IMR-90 (cell line): ENCODE results near the gene WDR49. TPM values are rescaled to one million over a fixed set of nuclear protein-coding genes. Genes with fewer than 3 reads are reported as not detected.

Source experiments
- ATAC-seq: fragments of 200-7000 bp; cut with Tn5 transposase; 2 replicates; pipeline ENCODE4 v1.9.1; 2020; ENCODE audit warnings: low read depth, mild to moderate bottlenecking, moderate library complexity
- BruUV-seq: library from RNA; stranded (reverse); fragments of 400-500 nt; replicated peaks from 2 replicates; lab custom pipeline; 2021; lab: Mats Ljungman, UMichigan
- CTCF ChIA-PET: fragments of 300-600 bp; formaldehyde crosslinking; extraction: SDS; loops from one replicate; lab custom pipeline; 2021; ENCODE audit warnings: antibody characterized with exemption; lab: Yijun Ruan, JAX
- POLR2A ChIA-PET: fragments of 300-600 bp; sonication (Branson Sonifier 250); formaldehyde crosslinking; loops from one replicate; lab custom pipeline; 2022; ENCODE audit warnings: antibody characterized with exemption; ENCODE audit not compliant: unreplicated experiment; lab: Charles Lee
- DNase-seq: peaks from one replicate; pipeline ENCODE4 v3.0.0; 2013
- H2AFZ ChIP-seq: replicated peaks from 2 replicates; pipeline ENCODE3; 2013; ENCODE audit warnings: low read length, mild to moderate bottlenecking; ENCODE audit not compliant: poor library complexity
- H2AK5ac ChIP-seq: 2 replicates; pipeline ENCODE4 v1.6.1; 2013; ENCODE audit warnings: low read depth, low read length, inconsistent platforms
- H2AK9ac ChIP-seq: replicated peaks from 2 replicates; pipeline ENCODE3; 2013; ENCODE audit warnings: mild to moderate bottlenecking, low read depth, low read length, moderate library complexity; ENCODE audit not compliant: poor library complexity
- H2BK120ac ChIP-seq: 2 replicates; pipeline ENCODE4 v1.6.1; 2013; ENCODE audit warnings: low read depth, low read length, inconsistent platforms
- H2BK15ac ChIP-seq: 3 replicates; pipeline ENCODE4 v1.6.1; 2013; ENCODE audit warnings: low read depth, low read length, inconsistent platforms
- H2BK20ac ChIP-seq: 2 replicates; pipeline ENCODE4 v1.6.1; 2013; ENCODE audit warnings: low read depth, mild to moderate bottlenecking, inconsistent platforms, low read length, moderate library complexity
- H2BK5ac ChIP-seq: 2 replicates; pipeline ENCODE4 v1.6.1; 2013; ENCODE audit warnings: mild to moderate bottlenecking, low read depth, low read length, inconsistent platforms; ENCODE audit not compliant: poor library complexity, severe bottlenecking
- H3K14ac ChIP-seq: replicated peaks from 2 replicates; pipeline ENCODE4 v1.6.1; 2013; ENCODE audit warnings: low read depth, low read length, inconsistent platforms
- H3K18ac ChIP-seq: 2 replicates; pipeline ENCODE4 v1.6.1; 2013; ENCODE audit warnings: low read depth, low read length, control low read depth
- H3K23ac ChIP-seq: 2 replicates; pipeline ENCODE4 v1.6.1; 2013; ENCODE audit warnings: low read depth, low read length, inconsistent platforms
- H3K27ac ChIP-seq: 2 replicates; pipeline ENCODE4 v1.5.1; 2013; ENCODE audit warnings: mild to moderate bottlenecking, control low read depth, low read length; ENCODE audit not compliant: insufficient read depth
- H3K27me3 ChIP-seq: 2 replicates; pipeline ENCODE4 v1.6.1; 2013; ENCODE audit warnings: low read length; ENCODE audit not compliant: control insufficient read depth, insufficient read depth
- H3K36me3 ChIP-seq: 2 replicates; pipeline ENCODE4 v1.6.1; 2013; ENCODE audit warnings: low read length, mixed read lengths; ENCODE audit not compliant: control insufficient read depth, insufficient read depth
- H3K4ac ChIP-seq: 2 replicates; pipeline ENCODE4 v1.6.1; 2013; ENCODE audit warnings: low read depth, low read length, inconsistent platforms
- H3K4me1 ChIP-seq: 2 replicates; pipeline ENCODE4 v1.6.1; 2013; ENCODE audit warnings: low read length, mixed read lengths; ENCODE audit not compliant: control insufficient read depth, insufficient read depth
- H3K4me2 ChIP-seq: 2 replicates; pipeline ENCODE4 v1.6.1; 2013; ENCODE audit warnings: low read depth, mild to moderate bottlenecking, control low read depth, low read length, moderate library complexity
- H3K4me3 ChIP-seq: 2 replicates; pipeline ENCODE4 v1.5.1; 2013; ENCODE audit warnings: low read depth, mild to moderate bottlenecking, control low read depth, low read length, moderate library complexity; ENCODE audit not compliant: insufficient read depth
- H3K56ac ChIP-seq: 2 replicates; pipeline ENCODE4 v1.6.1; 2013; ENCODE audit warnings: low read length, inconsistent platforms; ENCODE audit not compliant: insufficient read depth; ENCODE audit errors: extremely low read depth
- H3K79me1 ChIP-seq, 2 experiments: 2 replicates each; pipeline ENCODE4 v1.6.1; 2013; ENCODE audit warnings: low read length in 2 of 2, inconsistent platforms in 1 of 2, low read depth in 1 of 2
- H3K9ac ChIP-seq: 2 replicates; pipeline ENCODE4 v1.6.1; 2013; ENCODE audit warnings: low read depth, low read length, control low read depth
- H3K9me1 ChIP-seq: 2 replicates; pipeline ENCODE4 v1.6.1; 2013; ENCODE audit warnings: low read length, inconsistent platforms; ENCODE audit not compliant: insufficient read depth
- H3K9me3 ChIP-seq: 2 replicates; pipeline ENCODE4 v1.6.1; 2013; ENCODE audit warnings: low read length; ENCODE audit not compliant: control insufficient read depth, insufficient read depth
- H4K20me1 ChIP-seq: 2 replicates; pipeline ENCODE4 v1.6.1; 2013; ENCODE audit warnings: low read length, inconsistent platforms; ENCODE audit not compliant: insufficient read depth
- H4K5ac ChIP-seq: 2 replicates; pipeline ENCODE4 v1.6.1; 2013; ENCODE audit warnings: mild to moderate bottlenecking, low read depth, low read length, control low read depth
- H4K8ac ChIP-seq, 2 experiments: 2 replicates each; pipeline ENCODE4 v1.6.1; 2013; ENCODE audit warnings: low read depth in 2 of 2, low read length in 2 of 2, control low read depth in 1 of 2, inconsistent platforms in 1 of 2
- H4K91ac ChIP-seq: 2 replicates; pipeline ENCODE4 v1.6.1; 2013; ENCODE audit warnings: low read depth, low read length, inconsistent platforms; ENCODE audit not compliant: insufficient read depth
- CTCF ChIP-seq: conservative IDR thresholded peaks from 2 replicates; pipeline ENCODE4 v1.5.1; 2012; ENCODE audit warnings: mild to moderate bottlenecking, low read depth, low read length, improper control_type of control experiment
- FOS ChIP-seq: fragments of 150-350 bp; IDR thresholded peaks from 2 replicates; pipeline ENCODE4 v1.6.1; 2016; ENCODE audit warnings: low read depth, low read length
- MAFK ChIP-seq: IDR thresholded peaks from 2 replicates; pipeline ENCODE4 v1.6.1; 2012; ENCODE audit warnings: low read depth, low read length, improper control_type of control experiment
- NFE2L2 ChIP-seq: fragments of 150-350 bp; IDR thresholded peaks from 2 replicates; pipeline ENCODE4 v1.6.1; 2016; ENCODE audit warnings: low read depth, mild to moderate bottlenecking, low read length
- WGBS, 2 experiments: methylation state at CpG; one replicate each; pipeline versions ENCODE4 v1.1.5 to v1.1.7; 2013; ENCODE audit warnings: missing lambda C conversion rate in 2 of 2; ENCODE audit not compliant: insufficient read length in 1 of 2; ENCODE audit errors: extremely low coverage in 2 of 2; 5-methylcytosine and 5-hydroxymethylcytosine counted together
- dilution Hi-C: fragments of 300-500 bp; cut with HindIII; formaldehyde crosslinking; loops from one replicate; pipeline ENCODE4 v1.14.3; 2018; ENCODE audit warnings: low sequenced_read_pairs; ENCODE audit not compliant: unreplicated experiment
- in situ Hi-C: fragments of 300-500 bp; cut with MboI; formaldehyde crosslinking; loops from 3 replicates; pipeline ENCODE4 v1.14.3; 2019; ENCODE audit warnings: low sequenced_read_pairs, inconsistent platforms, mixed read lengths
- intact Hi-C: fragments of 100-400 bp; cut with micrococcal nuclease; formaldehyde crosslinking; loops from 2 replicates; pipeline ENCODE4 v1.10.0; 2022
- polyA plus RNA-seq, 3 experiments: library from polyadenylated mRNA; depleted of rRNA; stranded (reverse); fragments of >200 nt; gene quantifications; 2 replicates each; pipeline ENCODE4 v1.2.3, GENCODE V29; 2012; ENCODE audit warnings: low replicate concordance in 1 of 3
- total RNA-seq: library from RNA; depleted of rRNA; stranded (reverse); fragments of >200 nt; gene quantifications from 2 replicates; pipeline ENCODE4 v1.2.3, GENCODE V29; 2012
- TF ChIP-seq, protein P1 (sequence below): fragments of 150-350 bp; IDR thresholded peaks from 2 replicates; pipeline ENCODE4 v1.6.1; 2017; ENCODE audit warnings: mild to moderate bottlenecking, antibody characterized with exemption, low read length, low read depth

WDR49 gene
- total and polyA plus RNA-seq, 2 of the 4 experiments (the other 2 are of a cell fraction), result not detected

DNA sequence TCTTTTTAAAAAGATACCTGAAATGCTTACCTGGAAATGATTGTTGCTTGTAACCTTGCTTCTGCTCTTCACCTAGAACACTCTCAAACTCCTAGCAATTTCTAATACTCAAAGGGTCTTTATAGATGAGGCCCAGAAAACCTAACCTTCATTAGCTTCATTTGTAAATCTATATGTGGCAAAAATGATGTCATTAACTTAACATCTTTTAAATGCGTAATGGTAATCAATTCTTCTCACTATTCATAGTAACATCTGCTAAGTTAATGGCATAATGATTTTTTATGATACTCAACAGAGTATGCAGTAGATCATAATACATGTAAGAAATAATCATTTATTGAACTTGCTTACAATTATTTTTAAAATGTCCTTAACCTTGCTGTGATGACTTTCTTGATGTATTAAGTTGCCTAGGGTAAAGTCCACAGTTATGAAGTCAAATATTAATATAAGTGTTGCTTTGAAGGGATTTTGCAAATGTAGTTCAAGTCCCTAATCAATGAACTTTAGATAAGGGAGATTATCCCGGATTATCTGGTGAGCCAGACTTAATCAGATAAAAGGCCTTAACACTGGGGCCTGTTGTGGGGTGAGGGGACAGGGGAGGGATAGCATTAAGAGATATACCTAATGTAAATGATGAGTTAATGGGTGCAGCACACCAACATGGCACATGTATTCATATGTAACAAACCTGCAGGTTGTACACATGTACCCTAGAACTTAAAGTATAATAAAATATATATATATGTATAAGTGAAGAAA is 169.8 kb downstream of the WDR49 start:
- H3K9me1 ChIP-seq, result no peaks in the 10 kb centered on the region
- TF ChIP-seq FOS (no peak), NFE2L2 (no peak), CTCF (no peak), MAFK (no peak)
- TF ChIP-seq, protein P1, sequence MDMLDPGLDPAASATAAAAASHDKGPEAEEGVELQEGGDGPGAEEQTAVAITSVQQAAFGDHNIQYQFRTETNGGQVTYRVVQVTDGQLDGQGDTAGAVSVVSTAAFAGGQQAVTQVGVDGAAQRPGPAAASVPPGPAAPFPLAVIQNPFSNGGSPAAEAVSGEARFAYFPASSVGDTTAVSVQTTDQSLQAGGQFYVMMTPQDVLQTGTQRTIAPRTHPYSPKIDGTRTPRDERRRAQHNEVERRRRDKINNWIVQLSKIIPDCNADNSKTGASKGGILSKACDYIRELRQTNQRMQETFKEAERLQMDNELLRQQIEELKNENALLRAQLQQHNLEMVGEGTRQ, result no peak

More for the DNA sequence above, 169.8 kb downstream of the WDR49 start:
- H4K20me1 ChIP-seq, result no peaks in the 10 kb centered on the region
- WGBS, 2 experiments, result no CpG with 5 or more reads among the region's 2 CpGs
- BruUV-seq, result no TSS peak
- H4K8ac ChIP-seq, result no peak overlapping the region
- no peak overlapping the region for H3K4me3 ChIP-seq
- no peak overlapping the region for H3K9ac ChIP-seq
- H3K27me3 ChIP-seq, result no peaks in the 10 kb centered on the region
- H3K27ac ChIP-seq, result no peak overlapping the region
- no peak overlapping the region for H2BK20ac ChIP-seq
- H2AK5ac ChIP-seq, result no peak overlapping the region
- no peak overlapping the region for H2BK15ac ChIP-seq
- H3K56ac ChIP-seq, result no peak overlapping the region
- no peak overlapping the region for H2BK120ac ChIP-seq
- no peak overlapping the region for H3K18ac ChIP-seq
- H4K5ac ChIP-seq, result no peak overlapping the region
- DNase-seq (no peak), ATAC-seq (no peak)
- in situ Hi-C loops, result no loop called here
- H3K14ac ChIP-seq, result no peak overlapping the region
- H3K79me1 ChIP-seq, result no peaks in the 10 kb centered on the region
- no peaks in the 10 kb centered on the region for H3K9me3 ChIP-seq
- no peaks in the 10 kb centered on the region for H3K36me3 ChIP-seq
- H3K4ac ChIP-seq, result no peak overlapping the region
- H4K91ac ChIP-seq, result no peak overlapping the region
- H3K4me2 ChIP-seq, result no peak overlapping the region
- POLR2A ChIA-PET, result no interaction called here
- no peaks in the 10 kb centered on the region for H3K4me1 ChIP-seq
- dilution Hi-C loops, result no loop called here
- CTCF ChIA-PET, result no interaction called here
- H2AK9ac ChIP-seq, result no peak overlapping the region
- H3K23ac ChIP-seq, result no peak overlapping the region
- no peak overlapping the region for H2AFZ ChIP-seq
- intact Hi-C loops, result no loop called here
- no peak overlapping the region for H2BK5ac ChIP-seq
